HCEC 1CT (cell line): ENCODE measurements around the gene GPR183.
A peak's percentile ranks its signal among the peaks of the same experiment; 100 is the strongest.

Experiments
- DNase-seq: peaks from one replicate; pipeline ENCODE4 v3.0.0-alpha.2; 2017

The GPR183 gene

DNA sequence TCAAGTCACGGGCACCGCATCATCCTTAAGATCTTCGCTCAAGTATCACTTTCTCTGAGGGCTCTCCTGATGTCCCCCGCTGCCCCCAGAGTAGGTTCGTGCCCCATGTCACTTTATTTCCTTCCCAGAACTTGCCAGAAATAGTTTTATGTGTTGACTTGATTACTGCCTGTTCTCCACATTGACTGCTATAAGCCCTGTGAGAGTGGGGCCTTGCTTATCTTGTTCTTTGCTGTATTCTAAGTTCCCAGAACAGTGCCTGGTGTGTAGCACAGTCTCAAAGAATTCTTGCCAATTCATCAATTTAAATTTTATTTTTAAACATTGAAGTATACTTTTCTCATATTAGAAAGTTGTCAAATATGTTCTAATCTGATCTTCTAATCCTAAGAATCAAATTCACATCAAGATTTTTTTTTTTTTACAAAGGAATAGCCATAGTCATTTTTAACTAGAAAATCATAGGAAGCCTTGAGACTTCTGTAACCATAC, 32.1 kb upstream of the GPR183 start:
- DNase-seq: no peak

DNA sequence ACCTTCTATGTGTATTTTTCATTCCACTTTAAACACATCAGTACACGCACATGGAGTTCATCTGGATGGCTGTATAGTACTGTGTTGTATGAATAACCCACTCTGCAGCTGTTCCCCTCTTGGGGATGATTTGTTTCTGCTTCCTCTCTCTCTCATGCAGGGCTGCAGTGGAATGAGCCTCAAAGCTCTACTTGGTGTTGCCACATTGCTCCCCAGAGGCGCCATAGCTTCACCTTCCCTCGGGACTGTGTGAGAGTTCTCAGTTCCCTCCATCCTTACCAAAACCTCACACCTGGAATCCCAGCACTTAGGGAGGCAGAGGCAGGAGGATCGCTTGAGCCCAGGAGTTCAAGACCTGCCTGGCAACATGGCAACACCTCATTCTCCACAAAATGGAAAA, 28.4 kb upstream of the GPR183 start:
- DNase-seq: no peak

DNA sequence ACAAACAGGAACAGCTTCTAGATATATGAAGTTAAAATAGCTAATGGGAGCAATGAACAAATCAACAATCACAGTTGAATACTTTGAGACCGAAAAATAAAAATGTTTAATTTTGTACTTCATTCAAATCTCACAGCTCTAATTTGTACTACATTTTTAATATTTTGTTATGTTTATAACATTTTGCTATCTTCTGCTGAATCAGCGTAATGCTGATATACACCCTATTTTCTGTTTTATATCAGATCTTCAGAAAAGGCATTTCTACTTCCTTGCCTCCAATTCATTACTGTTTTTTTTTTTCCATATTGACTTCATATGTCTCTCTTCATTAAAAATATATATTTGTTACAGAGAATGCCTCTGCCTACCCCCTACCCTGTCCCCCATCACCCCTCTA, 27.9 kb upstream of the GPR183 start:
- no peak for DNase-seq

- no peak for DNase-seq
These were observed 27.0 kb upstream of the GPR183 start for GRCh38 chr13:99334221-99334620.

GRCh38 chr13:99332456-99332855, 25.3 kb upstream of the GPR183 start:
- DNase-seq: no peak

- no peak for DNase-seq
These were observed 24.7 kb upstream of the GPR183 start for GRCh38 chr13:99331881-99332293.

DNA sequence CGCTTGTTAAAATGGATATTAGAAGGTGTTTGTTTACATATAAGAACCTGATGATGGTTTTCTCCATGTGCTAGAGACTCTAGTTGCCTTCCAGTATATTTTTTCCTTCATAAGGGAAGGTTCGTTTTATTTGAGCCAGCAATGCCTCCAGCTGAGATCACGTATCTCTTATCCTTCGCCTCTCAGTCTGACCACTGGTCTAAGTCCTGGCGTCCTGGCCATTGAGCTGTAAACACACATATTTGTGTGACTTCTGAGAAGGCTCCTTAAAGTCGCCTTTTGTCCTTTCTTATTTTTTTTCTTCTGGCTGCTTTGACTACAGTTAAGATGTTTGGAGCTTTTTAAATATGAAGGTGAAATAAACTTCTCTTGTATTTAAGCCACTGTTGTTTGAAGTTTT, 23.7 kb upstream of the GPR183 start:
- DNase-seq: no peak

DNA sequence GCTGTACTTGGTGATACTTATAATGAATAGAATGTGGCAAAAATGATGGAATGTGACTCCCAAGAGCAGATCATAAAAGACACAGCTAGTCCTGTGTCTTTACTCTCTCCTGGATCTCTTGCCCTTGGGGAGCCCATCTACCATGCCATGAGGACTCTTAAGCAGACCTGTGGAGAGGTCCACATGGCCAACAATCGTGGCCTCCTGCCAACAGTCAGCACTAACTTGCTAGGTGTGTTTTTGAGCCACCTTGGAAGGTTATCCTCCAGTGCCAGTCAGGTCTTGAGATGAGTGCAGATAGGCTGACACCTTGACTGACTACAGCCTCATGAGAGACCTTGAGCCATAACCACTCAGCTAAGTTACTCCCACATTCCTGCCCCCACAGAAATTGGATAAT, 22.3 kb upstream of the GPR183 start:
- no peak for DNase-seq

- no peak for DNase-seq
These were observed 20.6 kb upstream of the GPR183 start for GRCh38 chr13:99327761-99328160.

DNA sequence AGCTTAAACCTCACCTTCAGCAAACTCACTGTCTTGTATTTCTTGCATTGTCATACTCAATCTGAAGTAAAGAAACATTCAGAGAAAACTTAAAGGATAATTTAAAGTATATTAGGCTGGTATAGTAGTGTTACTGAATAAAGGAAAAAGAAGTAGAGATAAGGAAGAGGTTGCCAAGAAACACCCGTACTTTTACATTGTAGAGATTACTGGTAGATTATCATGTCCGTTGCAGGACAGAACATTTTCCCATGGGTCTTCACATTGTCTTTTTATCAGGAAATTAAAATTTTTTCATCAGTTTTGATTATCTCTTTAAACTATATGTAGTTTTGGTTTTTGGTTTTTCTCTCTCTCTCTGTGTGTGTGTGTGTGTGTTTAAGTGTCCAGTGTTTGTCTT, 19.9 kb upstream of the GPR183 start:
- DNase-seq: no peak

- no peak for DNase-seq
These were observed 18.8 kb upstream of the GPR183 start for GRCh38 chr13:99326012-99326411.

DNA sequence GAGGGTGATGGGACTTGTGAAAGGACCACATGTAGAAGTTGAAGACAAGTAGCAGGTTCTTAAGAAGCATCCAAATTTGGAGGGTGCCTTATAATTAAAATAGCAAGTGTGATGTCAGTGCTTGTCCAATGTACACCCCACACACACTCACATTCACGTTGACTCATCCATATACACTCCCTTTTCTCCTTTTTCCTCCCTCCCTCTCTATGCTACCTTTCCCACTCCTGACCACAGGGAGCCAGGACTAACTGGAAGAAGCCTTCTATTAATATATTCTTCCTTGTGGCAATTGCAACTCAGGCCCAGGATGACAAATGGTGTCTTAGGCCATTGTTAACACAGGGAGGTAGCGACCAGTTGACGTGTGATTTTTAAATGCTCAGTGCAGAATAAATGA, 16.3 kb upstream of the GPR183 start:
- DNase-seq: peak; percentile 68

DNA sequence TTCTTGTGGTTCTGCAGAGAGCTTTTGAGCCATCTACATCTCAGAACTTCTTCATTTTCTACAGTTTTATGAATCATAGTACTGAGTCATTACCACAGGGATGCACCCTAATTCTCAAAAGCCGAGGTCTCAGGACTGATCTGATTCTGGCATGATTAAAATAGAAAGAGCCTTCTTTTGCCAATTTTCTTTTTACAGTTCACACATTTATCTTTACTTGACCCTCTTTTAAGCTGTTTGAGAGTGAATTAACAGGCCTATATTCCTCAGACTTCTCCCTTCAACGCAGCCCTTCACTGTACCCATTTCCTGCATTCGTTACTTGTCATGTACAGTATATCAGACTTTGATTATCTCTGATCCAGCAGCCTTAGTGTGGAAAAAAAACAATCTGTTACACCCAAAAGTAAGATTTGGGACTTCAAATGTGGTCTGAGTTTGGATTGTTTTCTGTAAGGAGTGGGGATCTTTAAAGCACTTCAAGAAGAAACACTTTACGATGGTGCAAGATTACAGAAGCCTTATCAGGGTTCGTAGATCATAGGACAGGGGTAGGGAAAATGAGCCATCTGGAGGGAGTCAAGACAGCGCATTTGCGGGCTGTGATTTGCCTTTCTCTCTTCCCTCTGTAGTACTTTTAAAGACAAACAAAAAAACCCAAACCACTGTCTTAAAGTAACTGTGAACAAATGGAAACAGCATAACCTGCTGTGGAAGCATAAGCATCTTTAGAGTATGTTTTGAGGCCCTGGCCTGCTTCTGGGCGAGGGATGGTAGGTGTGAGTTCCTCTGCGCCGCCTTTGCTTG, 15.3 kb upstream of the GPR183 start:
- peak; percentile 89 for DNase-seq

- no peak for DNase-seq
These were observed 14.5 kb upstream of the GPR183 start for GRCh38 chr13:99321709-99322108.

DNA sequence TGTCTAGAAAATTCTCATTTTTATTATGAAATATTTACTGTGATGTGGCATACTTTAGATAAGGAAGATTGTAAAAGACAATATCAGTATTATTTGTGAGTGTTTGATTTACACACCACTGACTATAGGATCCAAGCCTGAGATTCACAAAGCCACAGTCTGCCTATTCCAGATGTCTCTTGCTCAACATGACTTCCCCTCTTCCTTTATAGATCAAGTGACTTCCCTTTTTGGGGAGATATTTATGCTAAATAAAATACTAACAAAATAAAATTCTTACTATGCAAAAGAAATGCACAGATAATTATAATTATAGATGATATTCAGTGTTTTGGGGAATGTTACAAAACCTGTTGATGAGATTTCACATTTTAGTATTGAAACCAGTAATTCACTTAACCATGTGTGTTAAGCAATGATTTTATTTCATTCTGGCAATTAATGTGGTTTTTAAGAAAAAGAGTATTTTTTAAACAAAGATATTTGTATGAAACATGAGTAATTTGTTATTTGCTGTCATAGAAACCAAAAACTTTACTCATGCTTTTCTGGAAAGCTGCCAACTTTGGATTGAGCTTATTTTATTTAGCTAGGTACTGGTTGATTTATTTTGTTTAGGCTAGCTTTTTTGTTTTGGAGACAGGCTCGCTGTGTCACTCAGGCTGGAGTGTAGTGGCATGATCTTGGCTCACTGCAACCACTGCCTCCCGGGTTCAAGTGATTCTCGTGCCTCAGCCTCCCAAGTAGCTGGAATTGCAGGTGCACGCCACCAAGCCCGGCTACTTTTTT, 13.7 kb upstream of the GPR183 start:
- peak; percentile 89 for DNase-seq

- peak; percentile 39 for DNase-seq
These were observed 9.6 kb upstream of the GPR183 start for GRCh38 chr13:99316657-99317256.

GRCh38 chr13:99316224-99316623, 9.0 kb upstream of the GPR183 start:
- DNase-seq: no peak

DNA sequence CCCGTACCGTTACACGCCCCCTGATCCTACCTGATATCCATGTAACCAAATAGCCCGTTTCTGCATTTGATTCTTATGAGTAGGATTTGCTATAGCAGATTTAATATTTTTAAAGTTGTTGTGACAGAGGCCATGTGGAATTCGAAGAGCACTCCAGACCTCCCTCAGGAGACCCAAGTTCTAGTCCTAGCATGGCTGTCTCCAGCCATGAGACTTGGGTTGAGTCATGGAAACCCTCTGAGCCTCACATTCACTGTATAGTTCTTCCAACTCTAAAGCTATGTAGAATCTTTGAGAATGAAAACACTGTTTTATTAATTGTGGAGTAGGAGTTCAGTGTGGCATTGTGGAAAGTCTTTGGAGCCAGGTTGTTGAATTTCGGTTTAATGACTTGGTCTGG, 8.0 kb upstream of the GPR183 start:
- DNase-seq: no peak

DNA sequence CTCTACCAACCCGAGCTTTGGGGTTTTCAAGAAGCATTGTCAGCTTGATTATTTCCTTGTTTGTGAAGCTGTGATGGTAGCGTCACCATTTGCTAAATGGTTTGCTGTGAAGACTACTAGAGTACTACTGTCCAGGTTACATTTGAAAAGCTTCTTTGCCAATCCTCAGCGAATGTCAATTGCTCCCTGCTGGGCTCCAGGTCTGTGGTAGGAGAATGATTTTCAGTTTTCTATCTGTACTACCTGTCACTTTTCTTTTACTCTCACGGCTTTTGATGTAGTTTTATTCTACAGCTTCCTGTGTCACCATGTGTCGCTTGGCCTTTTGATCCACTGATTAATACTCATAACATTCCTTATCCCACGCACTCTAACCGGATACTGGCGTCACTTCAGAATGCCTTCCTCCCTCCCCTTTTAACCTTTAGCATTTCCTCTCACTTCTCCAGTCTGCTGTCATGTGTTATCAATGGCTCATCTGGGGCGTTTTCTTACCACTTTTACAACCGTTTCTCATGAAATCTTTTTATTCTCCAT, 7.5 kb upstream of the GPR183 start:
- DNase-seq: peak; percentile 80

DNA sequence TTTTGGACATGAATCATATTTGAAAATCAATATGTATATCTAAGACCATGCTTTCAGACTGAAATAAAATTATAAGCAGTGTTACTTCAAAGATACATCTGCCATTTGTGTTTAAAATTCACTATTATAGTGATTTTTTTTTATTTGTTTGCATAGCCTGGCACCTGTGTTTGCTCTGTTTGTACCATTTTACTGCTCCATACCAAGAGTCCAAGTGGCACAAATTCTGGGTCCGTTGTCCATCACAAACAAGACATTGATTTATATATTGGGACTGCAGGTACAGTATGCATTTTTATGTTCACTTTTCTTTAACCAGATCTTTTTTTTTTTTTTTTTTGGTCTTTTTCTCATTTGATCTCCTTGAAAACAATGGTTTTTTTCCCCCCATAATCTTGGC, 6.7 kb upstream of the GPR183 start:
- no peak for DNase-seq

- no peak for DNase-seq
These were observed 6.3 kb upstream of the GPR183 start for GRCh38 chr13:99313501-99313900.

DNA sequence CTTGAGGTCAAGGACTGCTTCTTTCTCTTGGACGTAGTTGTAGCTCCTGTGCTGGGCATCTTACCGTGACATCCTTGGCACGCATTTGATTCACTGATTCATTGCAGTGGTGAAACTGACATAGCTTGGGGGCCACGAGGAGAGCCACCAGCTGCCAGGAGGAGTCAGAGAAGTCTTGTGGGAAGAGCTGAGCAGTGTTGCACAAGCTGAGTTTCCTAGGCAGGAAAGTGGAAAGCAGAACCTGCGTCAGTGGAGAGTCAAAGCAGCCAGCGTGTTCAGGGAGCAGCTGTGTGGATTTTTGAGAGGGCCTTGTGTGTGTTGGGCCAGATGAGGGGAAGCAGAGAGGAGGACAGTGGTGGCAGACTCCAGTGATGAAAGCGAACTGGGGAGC, 5.3 kb upstream of the GPR183 start:
- peak; percentile 94 for DNase-seq

DNA sequence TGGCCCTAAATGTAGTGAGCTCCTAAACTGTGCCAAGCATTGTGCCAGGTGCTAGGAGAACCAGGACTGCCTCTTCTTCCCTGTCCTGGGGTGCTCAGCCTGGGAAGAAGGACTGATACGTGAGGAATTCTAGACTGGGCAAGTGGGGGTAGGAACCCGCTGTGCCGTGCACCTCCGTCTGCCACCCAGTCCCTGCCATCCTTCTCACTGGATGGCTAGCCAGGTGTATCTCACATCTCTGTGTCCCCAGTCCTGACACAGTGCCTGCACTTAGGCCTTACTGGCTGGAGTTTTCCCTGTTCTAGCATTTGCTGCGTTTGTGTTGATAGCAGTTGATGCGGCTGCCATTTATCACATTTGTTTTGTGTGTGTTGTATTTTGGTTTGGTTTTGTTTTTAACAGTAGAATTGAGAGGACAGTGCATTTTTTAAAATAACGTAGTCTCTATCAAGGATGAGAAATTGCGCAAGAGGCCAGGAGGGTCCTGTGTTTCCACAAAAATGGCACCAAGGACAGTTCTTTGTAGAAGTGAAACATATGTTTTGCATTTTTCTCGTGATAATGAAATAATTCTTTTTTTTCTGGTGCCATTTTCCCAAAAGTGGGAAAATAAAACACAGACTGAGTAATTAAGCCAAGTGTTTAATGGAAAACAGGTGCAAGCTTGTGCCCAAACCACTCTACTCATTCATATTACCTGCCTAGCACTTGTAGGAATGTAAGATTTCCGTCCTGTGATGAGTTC, 4.7 kb upstream of the GPR183 start:
- DNase-seq: no peak
